Activated naive CD4-positive, alpha-beta T cell treated with anti-CD3 and anti-CD28 coated beads, Interleukin-2, amount 10 ng/mL, durations not matched to agents 7 days and 5 days (primary cell): ENCODE results near the gene KRT6C.
"Not testable (repeated sequence)": the region's sequence is repeated elsewhere in the genome, so short reads cannot be mapped to it uniquely, and the experiment has no call there.

Experiments
- CTCF ChIA-PET: fragments of 350-600 bp; sonication (Branson Sonifier 250); formaldehyde crosslinking; loops from one replicate; lab custom pipeline; 2021; ENCODE audit warnings: antibody characterized with exemption; lab: Charles Lee
- DNase-seq: peaks from one replicate; pipeline ENCODE4 v3.0.0-alpha.2; 2020
- H3K27ac Mint-ChIP-seq: one replicate; pipeline ENCODE4 v1.8.0; 2021; ENCODE audit warnings: mild to moderate bottlenecking, moderate library complexity, mixed read lengths
- H3K27me3 Mint-ChIP-seq: one replicate; pipeline ENCODE4 v1.8.0; 2021; ENCODE audit warnings: mild to moderate bottlenecking, mixed read lengths
- H3K36me3 Mint-ChIP-seq: one replicate; pipeline ENCODE4 v1.8.0; 2021; ENCODE audit warnings: mixed read lengths
- H3K4me1 Mint-ChIP-seq: one replicate; pipeline ENCODE4 v1.8.0; 2021; ENCODE audit warnings: mixed read lengths
- H3K4me3 Mint-ChIP-seq: one replicate; pipeline ENCODE4 v1.8.0; 2021; ENCODE audit warnings: mild to moderate bottlenecking, moderate library complexity, mixed read lengths
- H3K9me3 Mint-ChIP-seq: one replicate; pipeline ENCODE4 v1.8.0; 2021; ENCODE audit warnings: mixed read lengths

The KRT6C gene

GRCh38 chr12:52513736-52514135 lies 40.1 kb upstream of the KRT6C start:
- Mint-ChIP-seq H3K27ac (no peak overlapping the region), H3K4me1 (no peaks in the 10 kb centered on the region), H3K9me3 (peaks cover 4% of the 10 kb centered on the region), H3K36me3 (no peaks in the 10 kb centered on the region), H3K4me3 (no peak overlapping the region), H3K27me3 (peaks cover 20% of the 10 kb centered on the region)
- CTCF ChIA-PET = no interaction called here
- DNase-seq = no peak

DNA sequence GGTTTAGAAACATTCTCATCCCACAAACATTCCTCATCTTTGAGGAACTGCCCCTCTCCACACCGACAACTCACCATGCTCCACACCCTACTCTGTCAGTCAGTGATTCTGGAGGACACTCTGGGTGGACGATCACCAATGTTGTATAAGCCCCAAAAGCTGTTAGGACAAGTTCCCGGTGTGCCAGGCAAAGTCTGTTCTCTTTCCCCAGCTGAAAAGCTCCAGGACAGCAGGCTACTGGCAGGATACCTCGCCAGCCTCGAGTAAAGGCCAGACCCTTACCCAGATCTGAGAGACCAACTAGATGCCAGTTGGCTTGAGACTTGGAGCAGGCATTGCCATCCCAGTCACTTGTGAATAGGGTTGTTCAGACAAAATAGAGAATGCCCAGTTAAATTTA lies 34.6 kb upstream of the KRT6C start:
- DNase-seq = no peak
- Mint-ChIP-seq H3K27ac (no peak overlapping the region), H3K4me3 (no peak overlapping the region), H3K36me3 (no peaks in the 10 kb centered on the region), H3K9me3 (peaks cover 4% of the 10 kb centered on the region), H3K4me1 (no peaks in the 10 kb centered on the region), H3K27me3 (peaks cover 28% of the 10 kb centered on the region)
- CTCF ChIA-PET = no interaction called here

GRCh38 chr12:52506858-52507715 lies 33.5 kb upstream of the KRT6C start:
- Mint-ChIP-seq H3K9me3 (peaks cover 4% of the 10 kb centered on the region), H3K36me3 (no peaks in the 10 kb centered on the region), H3K4me3 (no peak overlapping the region), H3K27me3 (peaks cover 27% of the 10 kb centered on the region), H3K27ac (no peak overlapping the region), H3K4me1 (no peaks in the 10 kb centered on the region)
- CTCF ChIA-PET = no interaction called here
- DNase-seq = no peak

DNA sequence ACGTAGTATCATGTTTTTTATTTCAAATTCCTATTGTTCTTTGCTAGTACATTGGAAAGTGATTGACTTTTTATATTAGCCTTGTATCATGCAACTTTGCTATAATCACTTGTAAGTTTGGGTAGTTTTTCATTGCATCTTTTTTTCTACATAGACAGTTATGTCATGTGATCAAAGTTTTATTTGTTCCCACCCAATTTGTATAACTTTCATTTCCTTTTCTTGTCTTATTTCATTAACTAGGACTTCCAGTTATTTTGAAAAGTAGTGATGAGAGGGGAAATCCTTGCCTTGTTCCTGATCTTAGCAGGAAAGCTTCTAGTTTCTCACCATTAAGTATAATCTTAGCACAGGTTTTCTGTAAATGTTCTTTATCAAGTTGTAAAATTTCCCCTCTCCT lies 29.3 kb upstream of the KRT6C start:
- no peaks in the 10 kb centered on the region for H3K9me3 Mint-ChIP-seq
- no peaks in the 10 kb centered on the region for H3K4me1 Mint-ChIP-seq
- H3K36me3 Mint-ChIP-seq = no peaks in the 10 kb centered on the region
- no peak overlapping the region for H3K4me3 Mint-ChIP-seq
- no peak overlapping the region for H3K27ac Mint-ChIP-seq
- no peak for DNase-seq
- H3K27me3 Mint-ChIP-seq = peaks cover 32% of the 10 kb centered on the region
- CTCF ChIA-PET = no interaction called here

GRCh38 chr12:52501490-52501889 lies 27.9 kb upstream of the KRT6C start:
- DNase-seq = no peak
- H3K27me3 Mint-ChIP-seq = peaks cover 31% of the 10 kb centered on the region
- H3K27ac Mint-ChIP-seq = no peak overlapping the region
- H3K4me3 Mint-ChIP-seq = no peak overlapping the region
- H3K9me3 Mint-ChIP-seq = no peaks in the 10 kb centered on the region
- H3K36me3 Mint-ChIP-seq = no peaks in the 10 kb centered on the region
- H3K4me1 Mint-ChIP-seq = no peaks in the 10 kb centered on the region
- CTCF ChIA-PET = no interaction called here

DNA sequence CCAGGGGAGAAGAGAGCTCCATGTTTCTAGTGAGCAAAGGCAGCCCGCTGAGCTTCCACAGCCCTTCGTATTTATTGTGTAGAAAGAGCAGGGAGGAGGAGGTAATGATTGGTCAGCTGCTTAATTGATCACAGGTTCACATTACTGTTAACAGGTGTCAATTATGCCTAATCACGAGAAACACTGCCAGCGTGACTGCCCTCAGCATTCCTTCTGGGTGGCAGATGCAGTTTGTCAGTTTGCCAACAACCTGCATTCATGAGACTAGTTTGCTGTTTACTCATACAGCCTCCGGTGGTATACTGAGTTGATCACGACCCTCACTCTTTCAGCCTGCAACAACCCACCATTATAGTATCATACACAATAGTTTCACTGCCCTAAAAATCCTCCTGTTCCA lies 27.0 kb upstream of the KRT6C start:
- peaks cover 37% of the 10 kb centered on the region for H3K27me3 Mint-ChIP-seq
- CTCF ChIA-PET, H3K4me3 Mint-ChIP-seq: not testable (repeated sequence)

DNA sequence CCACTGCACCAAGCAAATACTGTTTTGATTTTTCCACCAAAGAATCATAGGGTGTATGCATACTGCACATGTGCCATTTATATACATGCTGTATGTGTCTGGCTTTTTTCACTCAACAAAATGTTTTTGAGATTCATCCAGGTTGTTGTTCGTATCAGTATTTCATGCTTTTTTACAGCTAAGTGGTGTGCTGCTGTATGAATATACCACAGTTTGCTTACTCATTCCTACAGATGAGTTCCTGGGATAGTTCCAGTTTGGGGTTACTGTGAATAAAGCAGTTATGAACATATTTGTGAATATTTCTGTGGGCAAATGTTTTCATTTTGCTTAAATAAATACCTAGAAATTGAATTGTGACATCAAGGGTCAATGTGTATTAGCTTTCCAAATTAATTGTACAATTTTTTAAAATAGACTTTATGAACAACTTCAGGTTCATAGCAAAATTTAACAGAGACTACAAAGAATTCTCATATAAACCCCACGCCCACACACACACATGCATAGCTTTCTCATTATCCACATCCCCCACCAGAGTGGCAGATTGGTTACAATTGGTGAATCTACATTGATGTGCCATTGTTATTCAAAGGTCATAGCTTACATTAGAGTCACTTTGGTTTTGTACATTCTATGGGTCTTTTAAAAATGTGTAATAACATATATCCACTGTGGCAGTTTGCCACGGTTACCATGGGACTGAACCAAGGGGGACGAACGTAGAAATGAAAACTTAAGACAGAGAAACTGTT lies 26.4 kb upstream of the KRT6C start:
- H3K27me3 Mint-ChIP-seq = peaks cover 42% of the 10 kb centered on the region
- CTCF ChIA-PET = interaction anchor here (0.8 kb wide), 1 partner anchor 380 kb away, joined by 4 read pairs; no protein-coding TSS in a partner anchor
- no peaks in the 10 kb centered on the region for H3K4me1 Mint-ChIP-seq
- no peak overlapping the region for H3K27ac Mint-ChIP-seq
- H3K4me3 Mint-ChIP-seq = no peak overlapping the region
- no peak for DNase-seq
- no peaks in the 10 kb centered on the region for H3K36me3 Mint-ChIP-seq
- no peaks in the 10 kb centered on the region for H3K9me3 Mint-ChIP-seq

More for the DNA sequence above, 27.0 kb upstream of the KRT6C start:
- not testable (repeated sequence) for H3K4me1 Mint-ChIP-seq, H3K36me3 Mint-ChIP-seq, H3K9me3 Mint-ChIP-seq, H3K27ac Mint-ChIP-seq, DNase-seq

DNA sequence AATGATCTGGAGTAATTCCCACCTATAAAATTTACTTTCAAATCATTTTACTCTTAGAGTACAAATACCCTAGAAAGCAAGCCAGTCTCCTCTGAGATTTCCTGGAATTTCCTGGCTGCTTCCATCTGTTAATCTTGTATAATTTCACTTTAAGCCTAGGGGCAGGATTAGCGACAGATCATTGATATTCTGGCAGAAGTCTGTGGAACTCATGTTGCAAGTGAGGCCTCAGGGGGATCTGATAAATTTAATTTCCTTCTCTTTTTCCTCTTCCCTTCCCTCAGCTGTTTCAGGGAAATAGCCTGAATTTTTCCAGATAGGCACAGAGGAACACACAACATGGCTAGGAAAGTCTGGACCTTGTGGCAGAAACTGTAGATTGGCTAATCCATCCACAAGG lies 25.3 kb upstream of the KRT6C start:
- CTCF ChIA-PET = no interaction called here

GRCh38 chr12:52497975-52498374 lies 24.4 kb upstream of the KRT6C start:
- no peaks in the 10 kb centered on the region for H3K36me3 Mint-ChIP-seq

More for the DNA sequence above, 25.3 kb upstream of the KRT6C start:
- Mint-ChIP-seq H3K4me3 (no peak overlapping the region), H3K27ac (no peak overlapping the region), H3K27me3 (peaks cover 45% of the 10 kb centered on the region), H3K9me3 (no peaks in the 10 kb centered on the region), H3K36me3 (no peaks in the 10 kb centered on the region), H3K4me1 (no peaks in the 10 kb centered on the region)
- no peak for DNase-seq

GRCh38 chr12:52496590-52497071 lies 23.0 kb upstream of the KRT6C start:
- Mint-ChIP-seq H3K27me3 (peaks cover 55% of the 10 kb centered on the region), H3K4me3 (no peak overlapping the region), H3K27ac (no peak overlapping the region), H3K36me3 (no peaks in the 10 kb centered on the region), H3K4me1 (no peaks in the 10 kb centered on the region), H3K9me3 (no peaks in the 10 kb centered on the region)
- CTCF ChIA-PET = no interaction called here
- no peak for DNase-seq

More at GRCh38 chr12:52497975-52498374, 24.4 kb upstream of the KRT6C start:
- CTCF ChIA-PET = no interaction called here
- Mint-ChIP-seq H3K9me3 (no peaks in the 10 kb centered on the region), H3K4me3 (no peak overlapping the region), H3K27me3 (peaks cover 52% of the 10 kb centered on the region), H3K4me1 (no peaks in the 10 kb centered on the region), H3K27ac (no peak overlapping the region)
- no peak for DNase-seq

DNA sequence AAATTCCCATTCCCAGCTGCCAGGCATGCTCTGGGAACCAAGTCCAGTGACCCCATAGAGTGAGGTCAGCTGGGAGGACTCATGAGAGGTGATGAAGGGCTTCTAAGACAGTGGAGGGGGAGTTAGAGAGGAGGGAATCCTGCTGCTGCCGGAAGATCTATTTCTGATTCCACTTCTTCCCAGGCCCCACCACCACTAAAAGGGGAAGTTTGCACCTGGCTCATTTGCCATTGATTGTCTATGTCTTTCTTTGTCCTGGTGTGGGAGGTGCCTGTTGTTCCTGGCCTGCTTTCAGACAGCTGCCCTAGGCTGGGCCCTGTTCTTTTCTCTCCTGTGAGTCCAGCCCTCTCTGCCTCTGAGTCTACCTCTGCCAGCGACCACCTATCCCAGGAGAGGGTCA lies 22.4 kb upstream of the KRT6C start:
- Mint-ChIP-seq H3K9me3 (no peaks in the 10 kb centered on the region), H3K27ac (no peak overlapping the region), H3K36me3 (no peaks in the 10 kb centered on the region), H3K27me3 (peaks cover 59% of the 10 kb centered on the region), H3K4me3 (no peak overlapping the region), H3K4me1 (no peaks in the 10 kb centered on the region)
- DNase-seq = no peak
- CTCF ChIA-PET = no interaction called here

- H3K4me3 Mint-ChIP-seq = no peak overlapping the region
- H3K27ac Mint-ChIP-seq = no peak overlapping the region
- H3K27me3 Mint-ChIP-seq = peaks cover 60% of the 10 kb centered on the region
- DNase-seq = no peak
- no peaks in the 10 kb centered on the region for H3K4me1 Mint-ChIP-seq
- H3K36me3 Mint-ChIP-seq = no peaks in the 10 kb centered on the region
- no peaks in the 10 kb centered on the region for H3K9me3 Mint-ChIP-seq
- CTCF ChIA-PET = no interaction called here
These were observed 21.8 kb upstream of the KRT6C start for GRCh38 chr12:52495389-52495788.

- no peak overlapping the region for H3K27ac Mint-ChIP-seq
- no peak for DNase-seq
- no peaks in the 10 kb centered on the region for H3K36me3 Mint-ChIP-seq
- no peaks in the 10 kb centered on the region for H3K9me3 Mint-ChIP-seq
- CTCF ChIA-PET = no interaction called here
- peaks cover 59% of the 10 kb centered on the region for H3K27me3 Mint-ChIP-seq
- H3K4me3 Mint-ChIP-seq = no peak overlapping the region
- H3K4me1 Mint-ChIP-seq = no peaks in the 10 kb centered on the region
These were observed 20.9 kb upstream of the KRT6C start for GRCh38 chr12:52494518-52494917.

DNA sequence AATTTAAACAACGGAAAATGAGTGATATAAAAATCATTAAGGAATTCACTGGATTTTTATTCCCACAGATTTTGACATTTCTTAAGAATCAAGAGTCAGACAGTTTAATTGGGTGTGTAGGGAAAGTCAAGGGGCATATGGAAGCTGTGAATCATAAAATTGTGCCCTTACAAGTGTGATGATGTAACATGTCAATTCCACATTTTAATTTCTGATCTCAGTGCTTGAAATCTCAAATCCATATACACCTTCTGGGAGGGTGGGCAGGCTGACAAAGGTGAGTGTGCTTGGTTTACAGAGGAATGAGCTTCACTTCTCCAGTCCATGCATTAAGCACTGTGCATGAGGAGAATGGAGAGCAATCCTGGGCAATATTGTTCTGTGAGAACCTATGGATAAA lies 20.5 kb upstream of the KRT6C start:
- no peaks in the 10 kb centered on the region for H3K9me3 Mint-ChIP-seq

DNA sequence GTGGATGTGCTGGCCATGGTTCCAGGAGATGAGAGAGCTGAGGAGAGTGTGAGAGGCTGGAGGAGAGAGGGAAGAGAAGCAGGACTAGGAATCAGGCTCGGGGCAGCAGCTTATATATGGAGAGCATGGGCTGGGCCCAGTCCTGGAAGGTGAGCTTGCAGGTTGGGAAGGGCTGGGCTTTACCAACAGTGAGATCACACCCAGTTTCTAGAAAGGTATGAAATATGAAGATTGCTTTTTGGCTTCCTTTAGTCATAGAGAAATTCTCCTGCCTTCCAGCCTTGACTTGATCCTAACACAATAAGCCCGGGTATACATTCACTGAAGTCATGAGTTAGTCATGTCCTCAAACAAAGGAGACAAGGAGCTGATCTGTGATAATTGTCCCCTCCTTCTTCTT lies 19.6 kb upstream of the KRT6C start, which contains the start of gene KRT6A:
TSS of gene KRT6A (minus strand) at position 86 of the 400 bp plus-strand sequence. CDS start at position 17, 69 bp downstream.
- Mint-ChIP-seq H3K36me3 (no peaks in the 10 kb centered on the region), H3K27me3 (peaks cover 63% of the 10 kb centered on the region), H3K9me3 (no peaks in the 10 kb centered on the region), H3K4me3 (no peak within 1 kb of the TSS), H3K27ac (peak within 1 kb of the TSS; percentile 53), H3K4me1 (no peaks in the 10 kb centered on the region)
- no peak for DNase-seq
- CTCF ChIA-PET = no interaction called here

More for the DNA sequence above, 20.5 kb upstream of the KRT6C start:
- no peak overlapping the region for H3K4me3 Mint-ChIP-seq
- no peak overlapping the region for H3K27ac Mint-ChIP-seq
- H3K4me1 Mint-ChIP-seq = no peaks in the 10 kb centered on the region
- H3K36me3 Mint-ChIP-seq = no peaks in the 10 kb centered on the region
- DNase-seq = no peak
- CTCF ChIA-PET = no interaction called here
- H3K27me3 Mint-ChIP-seq = peaks cover 60% of the 10 kb centered on the region
